H9 (cell line): ENCODE data around the gene EEF1AKMT3. TPM values are rescaled to one million over a fixed set of nuclear protein-coding genes. Genes with fewer than 3 reads are reported as not detected.

Experiments
- DNase-seq: peaks from one replicate; pipeline ENCODE4 v3.0.0-alpha.2; 2017
- H2AFZ ChIP-seq: one replicate; pipeline ENCODE4 v1.6.1; 2013; ENCODE audit warnings: mild to moderate bottlenecking, low read length, control low read depth, moderate library complexity
- H2AK5ac ChIP-seq: 2 replicates; pipeline ENCODE4 v1.6.1; 2013; ENCODE audit warnings: low read length, control low read depth, mixed read lengths; ENCODE audit not compliant: insufficient read length
- H2BK120ac ChIP-seq: one replicate; pipeline ENCODE4 v1.6.1; 2013; ENCODE audit warnings: low read depth, mild to moderate bottlenecking, low read length, control low read depth, inconsistent platforms; ENCODE audit not compliant: poor library complexity, severe bottlenecking
- H2BK12ac ChIP-seq: 2 replicates; pipeline ENCODE4 v1.6.1; 2013; ENCODE audit warnings: low read length, control low read depth, mixed read lengths, low read depth; ENCODE audit not compliant: insufficient read length
- H2BK15ac ChIP-seq: 2 replicates; pipeline ENCODE4 v1.6.1; 2013; ENCODE audit warnings: low read depth, low read length, control low read depth
- H2BK20ac ChIP-seq: one replicate; pipeline ENCODE4 v1.6.1; 2013; ENCODE audit warnings: low read depth, mild to moderate bottlenecking, low read length, control low read depth, inconsistent platforms; ENCODE audit not compliant: poor library complexity, severe bottlenecking
- H2BK5ac ChIP-seq: 2 replicates; pipeline ENCODE4 v1.6.1; 2013; ENCODE audit warnings: low read length, control low read depth, mixed read lengths; ENCODE audit not compliant: insufficient read length
- H3K14ac ChIP-seq: 2 replicates; pipeline ENCODE4 v1.6.1; 2013; ENCODE audit warnings: low read length, control low read depth; ENCODE audit not compliant: insufficient read depth
- H3K18ac ChIP-seq: 2 replicates; pipeline ENCODE4 v1.6.1; 2013; ENCODE audit warnings: low read depth, mild to moderate bottlenecking, mixed read lengths, low read length, control low read depth; ENCODE audit not compliant: insufficient read length
- H3K23ac ChIP-seq: 2 replicates; pipeline ENCODE4 v1.6.1; 2013; ENCODE audit warnings: low read length, control low read depth, mixed read lengths, low read depth; ENCODE audit not compliant: insufficient read length
- H3K23me2 ChIP-seq: 2 replicates; pipeline ENCODE4 v1.6.1; 2013; ENCODE audit warnings: low read depth, mild to moderate bottlenecking, mixed read lengths, low read length, control low read depth; ENCODE audit not compliant: insufficient read length, poor library complexity, severe bottlenecking
- H3K27ac ChIP-seq: 2 replicates; pipeline ENCODE4 v1.5.1; 2013; ENCODE audit warnings: low read length, control low read depth, mixed read lengths, low read depth; ENCODE audit not compliant: insufficient read length
- H3K27me3 ChIP-seq: 2 replicates; pipeline ENCODE4 v1.6.1; 2013; ENCODE audit warnings: low read length, control low read depth, inconsistent platforms; ENCODE audit not compliant: insufficient read depth
- H3K4ac ChIP-seq: 2 replicates; pipeline ENCODE4 v1.6.1; 2013; ENCODE audit warnings: low read depth, mild to moderate bottlenecking, control low read depth, inconsistent platforms, low read length, moderate library complexity
- H3K4me1 ChIP-seq: 2 replicates; pipeline ENCODE4 v1.6.1; 2013; ENCODE audit warnings: low read length, control low read depth, inconsistent platforms; ENCODE audit not compliant: insufficient read depth
- H3K4me2 ChIP-seq: 2 replicates; pipeline ENCODE4 v1.6.1; 2013; ENCODE audit warnings: low read length, control low read depth, mixed read lengths; ENCODE audit not compliant: insufficient read length, insufficient read depth
- H3K56ac ChIP-seq: 2 replicates; pipeline ENCODE4 v1.6.1; 2013; ENCODE audit warnings: low read depth, mild to moderate bottlenecking, mixed read lengths, low read length, control low read depth; ENCODE audit not compliant: insufficient read length
- H3K79me1 ChIP-seq: 2 replicates; pipeline ENCODE4 v1.6.1; 2013; ENCODE audit warnings: low read depth, mild to moderate bottlenecking, moderate library complexity, low read length, control low read depth, inconsistent platforms; ENCODE audit not compliant: insufficient read depth, poor library complexity, severe bottlenecking
- H3K79me2 ChIP-seq: 2 replicates; pipeline ENCODE4 v1.6.1; 2013; ENCODE audit warnings: low read length, control low read depth, inconsistent platforms; ENCODE audit not compliant: insufficient read depth
- H3K9ac ChIP-seq: 2 replicates; pipeline ENCODE4 v1.6.1; 2013; ENCODE audit warnings: low read length, control low read depth, mixed read lengths; ENCODE audit not compliant: insufficient read length; ENCODE audit errors: extremely low read depth
- H3K9me3 ChIP-seq: one replicate; pipeline ENCODE4 v1.6.1; 2013; ENCODE audit warnings: low read depth, low read length, inconsistent platforms; ENCODE audit not compliant: control insufficient read depth
- H3T11ph ChIP-seq: one replicate; pipeline ENCODE4 v1.6.1; 2013; ENCODE audit warnings: mild to moderate bottlenecking, low read length, control low read depth, inconsistent platforms
- H4K20me1 ChIP-seq: one replicate; pipeline ENCODE4 v1.6.1; 2013; ENCODE audit not compliant: control insufficient read depth, insufficient read length, insufficient read depth
- H4K5ac ChIP-seq: 2 replicates; pipeline ENCODE4 v1.6.1; 2013; ENCODE audit warnings: low read depth, mild to moderate bottlenecking, mixed read lengths, low read length, control low read depth; ENCODE audit not compliant: insufficient read length
- H4K8ac ChIP-seq: replicated peaks from 2 replicates; pipeline ENCODE4 v1.6.1; 2013; ENCODE audit warnings: low read length, control low read depth, mixed read lengths, low read depth; ENCODE audit not compliant: insufficient read length
- H4K91ac ChIP-seq: 2 replicates; pipeline ENCODE4 v1.6.1; 2013; ENCODE audit warnings: low read depth, mild to moderate bottlenecking, moderate library complexity, mixed read lengths, low read length, control low read depth; ENCODE audit not compliant: insufficient read length
- H3K27ac Mint-ChIP-seq, 3 experiments: 2 replicates in 2 of 3; 3 replicates in 1 of 3; pipeline ENCODE4 v1.8.0; 2020 to 2021; ENCODE audit warnings: mixed read lengths in 3 of 3, mild to moderate bottlenecking in 1 of 3, moderate library complexity in 1 of 3
- H3K27me3 Mint-ChIP-seq: 2 replicates; pipeline ENCODE4 v1.8.0; 2021; ENCODE audit warnings: low read depth, mild to moderate bottlenecking, moderate library complexity, mixed read lengths
- H3K36me3 Mint-ChIP-seq, 3 experiments: 2 replicates in 2 of 3; 3 replicates in 1 of 3; pipeline ENCODE4 v1.8.0; 2020 to 2021; ENCODE audit warnings: low read depth in 3 of 3, mixed read lengths in 3 of 3; ENCODE audit not compliant: insufficient read depth in 1 of 3
- H3K4me1 Mint-ChIP-seq, 2 experiments: 2 replicates each; pipeline ENCODE4 v1.8.0; 2020; ENCODE audit warnings: mixed read lengths in 2 of 2
- H3K4me3 Mint-ChIP-seq, 2 experiments: 2 replicates in 1 of 2; 3 replicates in 1 of 2; pipeline ENCODE4 v1.8.0; 2020 to 2021; ENCODE audit warnings: mild to moderate bottlenecking in 2 of 2, mixed read lengths in 2 of 2, moderate library complexity in 1 of 2
- H3K9me3 Mint-ChIP-seq, 2 experiments: 2 replicates in 1 of 2; 3 replicates in 1 of 2; pipeline ENCODE4 v1.8.0; 2020; ENCODE audit warnings: mild to moderate bottlenecking in 2 of 2, mixed read lengths in 2 of 2, moderate library complexity in 1 of 2
- CTCF ChIP-seq: fragments of 200-600 bp; sonication (generic); conservative IDR thresholded peaks from 3 replicates; pipeline ENCODE4 v1.8.0; 2021; ENCODE audit warnings: antibody characterized with exemption, mild to moderate bottlenecking
- WGBS: extraction: QIAGEN DNeasy Blood & Tissue Kit; methylation state at CpG from one replicate; pipeline ENCODE4 v1.1.7; 2013; ENCODE audit warnings: missing lambda C conversion rate, low lambda C conversion rate, mixed read lengths; ENCODE audit not compliant: insufficient read length; ENCODE audit errors: extremely low coverage; 5-methylcytosine and 5-hydroxymethylcytosine counted together
- total RNA-seq: library from RNA; stranded (reverse); gene quantifications from 2 replicates; pipeline ENCODE4 v1.2.1, GENCODE V29; 2021

Gene EEF1AKMT3
- total RNA-seq, 1 experiment from 2014 or later: 2.9 TPM

- no peak overlapping the region for H2AK5ac ChIP-seq
- DNase-seq: no peak
- no peaks in the 10 kb centered on the region for H3K9me3 ChIP-seq
- WGBS: no CpG with 5 or more reads among the region's 12 CpGs
- H3K9ac ChIP-seq: peak overlapping the region; percentile 91
- no peak overlapping the region for H2BK5ac ChIP-seq
- no peak overlapping the region for H3K23ac ChIP-seq
- TF ChIP-seq CTCF: no peak
- Mint-ChIP-seq H3K36me3 (peaks cover 19 to 40% (median 28%) of the 10 kb centered on the region in 3 experiments), H3K9me3 (peaks cover 0 to 3% of the 10 kb centered on the region in 2 experiments; a peak in 2 of 5 replicates), H3K27ac (peak overlapping the region in 1 of 3 experiments; percentile 99; a peak in 1 of 7 replicates), H3K4me1 (peaks cover 4 to 7% of the 10 kb centered on the region in 2 experiments), H3K4me3 (peak overlapping the region; percentile 100), H3K27me3 (no peaks in the 10 kb centered on the region)
- H2BK12ac ChIP-seq: no peak overlapping the region
- H3K23me2 ChIP-seq: peaks cover 5% of the 10 kb centered on the region
- no peak overlapping the region for H2AFZ ChIP-seq
- no peak overlapping the region for H2BK20ac ChIP-seq
- no peaks in the 10 kb centered on the region; the same call in 1 of the 2 replicates for H3K79me2 ChIP-seq
- no peaks in the 10 kb centered on the region for H3K4me1 ChIP-seq
- no peak overlapping the region for H3K27ac ChIP-seq
- no peaks in the 10 kb centered on the region for H3K79me1 ChIP-seq
- H3K18ac ChIP-seq: no peak overlapping the region
- H3K4me2 ChIP-seq: peak overlapping the region; percentile 33
- H4K91ac ChIP-seq: no peak overlapping the region
- no peak overlapping the region for H3K56ac ChIP-seq
- no peak overlapping the region for H2BK120ac ChIP-seq
- no peak overlapping the region for H3K14ac ChIP-seq
- no peak overlapping the region for H4K8ac ChIP-seq
- H4K20me1 ChIP-seq: no peaks in the 10 kb centered on the region
- no peak overlapping the region for H3K4ac ChIP-seq
- no peak overlapping the region for H3T11ph ChIP-seq
- no peak overlapping the region for H4K5ac ChIP-seq
- H3K27me3 ChIP-seq: no peaks in the 10 kb centered on the region
- H2BK15ac ChIP-seq: no peak overlapping the region
Measured at GRCh38 chr12:57783466-57783801, 11.0 kb downstream of the EEF1AKMT3 start.
